ENCODE results near the gene ZDHHC8.
A peak's percentile ranks its signal among the peaks of the same experiment; 100 is the strongest.

ZDHHC8 gene

DNA sequence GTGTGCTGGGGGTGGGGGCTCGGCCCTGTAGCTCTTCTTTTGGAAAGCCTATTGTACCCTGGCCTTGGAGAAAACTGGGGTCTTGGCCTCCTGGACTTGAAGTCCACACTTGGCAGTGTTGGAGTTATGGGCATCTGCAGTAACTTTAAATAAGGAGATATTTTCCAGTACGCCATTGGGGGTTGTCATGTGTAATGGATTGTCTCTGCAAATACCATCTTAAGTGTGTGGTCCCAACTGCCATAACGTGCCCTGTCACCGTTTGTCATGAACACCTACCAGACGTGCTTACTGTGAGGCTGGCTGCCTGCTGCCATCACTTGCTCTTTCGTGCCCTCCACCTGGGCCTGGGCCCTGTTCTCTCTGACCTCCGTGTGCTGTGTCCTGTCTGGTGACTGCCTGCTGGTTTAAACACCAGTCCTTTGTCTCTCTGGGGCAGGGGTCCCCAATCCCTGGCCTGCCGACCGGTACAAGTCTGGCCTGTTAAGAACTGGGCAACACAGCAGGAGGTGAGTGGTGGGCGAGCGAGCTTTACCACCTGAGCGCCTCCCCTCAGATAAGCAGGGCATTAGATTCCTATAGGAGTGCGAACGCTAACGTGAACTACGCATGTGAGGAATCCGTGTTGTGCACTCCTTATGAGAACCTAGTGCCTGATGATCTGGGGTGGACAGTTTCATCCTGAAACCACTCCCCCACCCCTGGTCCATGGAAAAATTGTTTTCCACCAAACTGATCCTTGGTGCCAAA lies 3.6 kb upstream of the ZDHHC8 start:
- H3K9me3 ChIP-seq (ENCODE audit: control insufficient read depth, insufficient read depth, low read depth, low read length), result no peaks in the 10 kb centered on the region
- no peak overlapping the region for H3K4me3 ChIP-seq (ENCODE audit: low read depth, low read length)
- H3K4me1 ChIP-seq (ENCODE audit: control insufficient read depth, insufficient read depth, low read length), result peaks cover 5% of the 10 kb centered on the region
- H3K9ac ChIP-seq (ENCODE audit: low read length), result no peak overlapping the region
- peaks cover 54% of the 10 kb centered on the region for H3K36me3 ChIP-seq (ENCODE audit: control insufficient read depth, insufficient read depth, low read length)
- H3K27me3 ChIP-seq (ENCODE audit: control insufficient read depth, insufficient read depth, low read length), result no peaks in the 10 kb centered on the region
- no peak overlapping the region for H3K27ac ChIP-seq (ENCODE audit: low read depth, low read length)

DNA sequence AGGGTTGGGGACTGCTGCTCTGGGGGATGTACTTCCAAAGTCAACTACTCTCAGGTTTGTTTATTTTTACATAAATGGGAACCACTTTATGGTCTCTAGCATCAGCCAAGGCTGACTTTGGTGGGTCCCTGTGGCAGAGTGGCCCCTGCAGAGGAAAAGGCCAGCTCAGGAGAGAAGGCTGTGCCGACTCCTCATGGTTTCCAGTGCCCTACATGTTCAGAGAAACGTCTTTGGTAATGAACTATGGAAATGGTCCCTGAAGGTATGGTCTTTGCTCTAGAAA lies 3.0 kb upstream of the ZDHHC8 start:
- peaks cover 50% of the 10 kb centered on the region for H3K36me3 ChIP-seq (ENCODE audit: control insufficient read depth, insufficient read depth, low read length)
- no peak overlapping the region for H3K4me3 ChIP-seq (ENCODE audit: low read depth, low read length)
- H3K27ac ChIP-seq (ENCODE audit: low read depth, low read length), result no peak overlapping the region
- no peaks in the 10 kb centered on the region for H3K27me3 ChIP-seq (ENCODE audit: control insufficient read depth, insufficient read depth, low read length)
- no peaks in the 10 kb centered on the region for H3K9me3 ChIP-seq (ENCODE audit: control insufficient read depth, insufficient read depth, low read depth, low read length)
- no peak overlapping the region for H3K9ac ChIP-seq (ENCODE audit: low read length)
- H3K4me1 ChIP-seq (ENCODE audit: control insufficient read depth, insufficient read depth, low read length), result peaks cover 5% of the 10 kb centered on the region

DNA sequence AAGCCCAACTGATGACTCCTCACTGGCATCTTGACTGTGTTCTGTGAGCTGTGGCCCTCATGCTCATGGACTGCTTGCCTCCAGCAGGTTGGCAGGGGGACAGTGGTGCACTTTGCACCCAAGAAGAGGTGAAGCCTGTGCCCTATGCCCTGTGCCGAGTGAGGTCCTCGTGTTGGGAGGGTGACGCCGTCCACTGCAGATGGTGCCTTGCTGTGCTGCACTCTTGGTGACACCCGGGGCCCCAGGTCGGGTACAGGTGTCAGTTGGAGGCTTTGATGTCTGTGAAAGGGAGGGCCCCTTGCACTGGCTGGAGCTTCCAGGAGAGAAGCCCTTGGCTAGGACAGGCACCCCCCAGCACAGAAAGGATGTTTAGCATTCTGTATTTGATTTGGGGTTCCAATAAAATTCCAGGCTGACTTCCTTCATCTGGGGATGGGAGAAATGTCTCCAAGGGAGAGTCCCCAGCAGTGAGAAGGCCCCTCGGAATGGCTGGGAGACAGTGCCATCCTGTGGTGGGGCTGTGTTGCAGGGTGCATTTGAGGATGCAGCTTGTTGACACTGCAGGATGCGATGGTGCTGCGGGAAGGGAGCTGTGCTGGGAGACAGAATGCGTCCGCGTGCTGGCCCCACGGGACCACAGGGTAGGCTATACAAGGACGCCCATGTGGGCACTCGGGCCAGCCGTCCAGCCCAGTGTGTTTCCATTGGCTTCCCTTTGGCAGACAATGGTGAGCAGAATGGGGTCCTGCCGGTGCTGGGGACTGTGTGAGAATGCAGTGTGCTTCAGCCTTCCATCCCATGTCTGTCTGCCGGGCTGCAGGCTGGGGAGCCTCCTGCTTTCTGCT lies 2.5 kb upstream of the ZDHHC8 start:
- Histone ChIP-seq H3K4me3 (ENCODE audit: low read depth, low read length) (no peak overlapping the region), H3K27ac (ENCODE audit: low read depth, low read length) (no peak overlapping the region), H3K36me3 (ENCODE audit: control insufficient read depth, insufficient read depth, low read length) (peaks cover 45% of the 10 kb centered on the region), H3K9ac (ENCODE audit: low read length) (no peak overlapping the region), H3K9me3 (ENCODE audit: control insufficient read depth, insufficient read depth, low read depth, low read length) (no peaks in the 10 kb centered on the region), H3K4me1 (ENCODE audit: control insufficient read depth, insufficient read depth, low read length) (peaks cover 5% of the 10 kb centered on the region), H3K27me3 (ENCODE audit: control insufficient read depth, insufficient read depth, low read length) (no peaks in the 10 kb centered on the region)

GRCh38 chr22:20129747-20130014 lies 1.9 kb upstream of the ZDHHC8 start:
- peaks cover 5% of the 10 kb centered on the region for H3K4me1 ChIP-seq (ENCODE audit: control insufficient read depth, insufficient read depth, low read length)
- H3K9ac ChIP-seq (ENCODE audit: low read length), result no peak overlapping the region
- H3K27ac ChIP-seq (ENCODE audit: low read depth, low read length), result no peak overlapping the region
- H3K9me3 ChIP-seq (ENCODE audit: control insufficient read depth, insufficient read depth, low read depth, low read length), result no peaks in the 10 kb centered on the region
- no peaks in the 10 kb centered on the region for H3K27me3 ChIP-seq (ENCODE audit: control insufficient read depth, insufficient read depth, low read length)
- H3K4me3 ChIP-seq (ENCODE audit: low read depth, low read length), result no peak overlapping the region
- peaks cover 39% of the 10 kb centered on the region for H3K36me3 ChIP-seq (ENCODE audit: control insufficient read depth, insufficient read depth, low read length)

- H3K9me3 ChIP-seq (ENCODE audit: control insufficient read depth, insufficient read depth, low read depth, low read length), result no peaks in the 10 kb centered on the region
- H3K27me3 ChIP-seq (ENCODE audit: control insufficient read depth, insufficient read depth, low read length), result no peaks in the 10 kb centered on the region
- H3K27ac ChIP-seq (ENCODE audit: low read depth, low read length), result no peak overlapping the region
- H3K4me3 ChIP-seq (ENCODE audit: low read depth, low read length), result peak overlapping the region; percentile 78
- H3K36me3 ChIP-seq (ENCODE audit: control insufficient read depth, insufficient read depth, low read length), result peaks cover 33% of the 10 kb centered on the region
- peaks cover 5% of the 10 kb centered on the region for H3K4me1 ChIP-seq (ENCODE audit: control insufficient read depth, insufficient read depth, low read length)
- no peak overlapping the region for H3K9ac ChIP-seq (ENCODE audit: low read length)
These were observed 1.3 kb upstream of the ZDHHC8 start for GRCh38 chr22:20130319-20130718.

DNA sequence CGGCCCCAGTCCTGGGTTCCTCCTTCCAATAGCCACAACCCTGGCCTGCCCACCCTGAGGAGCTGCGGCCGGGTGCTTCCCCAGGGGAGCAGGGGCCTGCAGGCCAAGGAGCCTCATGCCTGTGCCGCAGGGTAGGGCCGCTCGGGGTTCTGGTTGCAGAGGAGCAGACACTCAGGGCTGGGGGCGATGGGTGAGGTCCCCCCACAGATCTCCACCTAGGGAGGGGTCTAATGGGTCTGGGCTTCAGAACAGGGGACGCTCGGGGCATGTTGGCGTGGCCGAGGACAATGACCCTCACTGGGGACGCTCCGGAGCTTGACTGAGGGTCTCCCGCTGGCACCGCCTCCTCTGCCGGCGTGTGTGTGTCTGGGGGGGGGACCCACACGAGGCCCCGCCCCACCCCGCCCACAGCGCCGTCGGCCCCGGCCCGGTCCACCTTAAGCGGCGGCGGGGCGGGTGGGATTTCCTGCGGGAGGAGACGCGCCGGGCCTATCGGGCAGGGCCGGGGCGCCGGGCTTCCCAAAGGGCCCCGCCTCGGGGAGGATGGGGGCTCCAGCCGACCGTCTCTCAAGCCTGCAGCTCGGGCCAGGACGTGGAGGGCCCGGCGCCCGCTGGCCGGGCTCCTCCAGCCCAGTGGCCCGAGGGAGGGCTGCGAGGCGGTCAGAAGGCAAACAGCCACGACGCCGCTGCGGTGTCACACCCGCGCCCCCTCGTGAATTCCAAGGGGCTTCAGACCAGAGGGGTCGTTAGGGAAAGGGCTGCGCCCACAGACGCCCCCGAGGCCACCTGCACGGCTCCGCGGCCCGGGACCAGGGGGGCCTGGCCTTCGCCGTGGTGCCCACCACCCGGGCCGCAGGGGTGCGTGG lies 640 bp upstream of the ZDHHC8 start:
- Histone ChIP-seq H3K9ac (ENCODE audit: low read length) (peak overlapping the region; percentile 57), H3K9me3 (ENCODE audit: control insufficient read depth, insufficient read depth, low read depth, low read length) (no peaks in the 10 kb centered on the region), H3K36me3 (ENCODE audit: control insufficient read depth, insufficient read depth, low read length) (peaks cover 26% of the 10 kb centered on the region), H3K4me1 (ENCODE audit: control insufficient read depth, insufficient read depth, low read length) (peaks cover 5% of the 10 kb centered on the region), H3K27ac (ENCODE audit: low read depth, low read length) (no peak overlapping the region), H3K4me3 (ENCODE audit: low read depth, low read length) (peak overlapping the region; percentile 78), H3K27me3 (ENCODE audit: control insufficient read depth, insufficient read depth, low read length) (no peaks in the 10 kb centered on the region)

GRCh38 chr22:20131859-20132685 lies 468 bp downstream of the ZDHHC8 start:
- Histone ChIP-seq H3K27me3 (ENCODE audit: control insufficient read depth, insufficient read depth, low read length) (no peaks in the 10 kb centered on the region), H3K4me1 (ENCODE audit: control insufficient read depth, insufficient read depth, low read length) (peaks cover 5% of the 10 kb centered on the region), H3K27ac (ENCODE audit: low read depth, low read length) (no peak overlapping the region), H3K36me3 (ENCODE audit: control insufficient read depth, insufficient read depth, low read length) (peaks cover 15% of the 10 kb centered on the region), H3K9me3 (ENCODE audit: control insufficient read depth, insufficient read depth, low read depth, low read length) (no peaks in the 10 kb centered on the region), H3K9ac (ENCODE audit: low read length) (peak overlapping the region; percentile 60), H3K4me3 (ENCODE audit: low read depth, low read length) (peak overlapping the region; percentile 78)

- Histone ChIP-seq H3K4me1 (ENCODE audit: control insufficient read depth, insufficient read depth, low read length) (peaks cover 5% of the 10 kb centered on the region), H3K27me3 (ENCODE audit: control insufficient read depth, insufficient read depth, low read length) (no peaks in the 10 kb centered on the region), H3K9me3 (ENCODE audit: control insufficient read depth, insufficient read depth, low read depth, low read length) (no peaks in the 10 kb centered on the region), H3K36me3 (ENCODE audit: control insufficient read depth, insufficient read depth, low read length) (peaks cover 8% of the 10 kb centered on the region), H3K9ac (ENCODE audit: low read length) (peak overlapping the region; percentile 60), H3K4me3 (ENCODE audit: low read depth, low read length) (peak overlapping the region; percentile 78), H3K27ac (ENCODE audit: low read depth, low read length) (no peak overlapping the region)
These were observed 1.2 kb downstream of the ZDHHC8 start for GRCh38 chr22:20132686-20133246.

DNA sequence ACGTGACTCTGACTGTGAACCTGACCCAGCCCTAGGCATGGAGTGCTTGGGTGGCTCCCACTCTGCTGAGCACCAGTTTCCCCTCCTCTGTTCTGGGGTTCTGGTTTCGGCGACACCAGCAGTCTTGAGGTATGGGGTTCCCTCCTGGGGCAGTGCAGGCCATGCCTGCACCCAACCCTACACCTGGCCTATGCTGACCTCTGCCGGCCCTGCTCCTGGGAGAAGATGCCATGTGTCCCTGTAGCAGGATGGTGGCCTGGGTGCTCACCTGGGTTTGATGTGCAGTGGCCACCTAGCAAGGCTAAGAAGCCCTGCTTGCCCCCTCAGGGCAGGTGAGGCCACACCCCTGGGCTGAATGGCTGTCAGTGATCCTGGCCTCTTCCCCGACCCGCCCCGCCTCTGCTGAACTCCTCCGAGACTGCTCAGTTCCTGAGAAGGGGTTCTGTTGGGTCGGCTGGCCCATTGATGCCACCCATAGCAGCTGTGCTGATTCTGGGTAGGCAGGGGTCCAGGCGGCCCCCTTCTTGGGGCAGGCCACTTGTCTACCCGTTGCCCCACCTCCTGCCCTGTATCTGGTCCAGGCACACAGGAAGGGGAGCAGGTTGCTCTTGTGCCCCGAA lies 2.4 kb downstream of the ZDHHC8 start:
- Histone ChIP-seq H3K27ac (ENCODE audit: low read depth, low read length) (no peak overlapping the region), H3K4me3 (ENCODE audit: low read depth, low read length) (no peak overlapping the region), H3K36me3 (ENCODE audit: control insufficient read depth, insufficient read depth, low read length) (peaks cover 1% of the 10 kb centered on the region; the same call in 1 of the 2 replicates), H3K4me1 (ENCODE audit: control insufficient read depth, insufficient read depth, low read length) (peaks cover 5% of the 10 kb centered on the region), H3K9ac (ENCODE audit: low read length) (no peak overlapping the region), H3K27me3 (ENCODE audit: control insufficient read depth, insufficient read depth, low read length) (no peaks in the 10 kb centered on the region), H3K9me3 (ENCODE audit: control insufficient read depth, insufficient read depth, low read depth, low read length) (no peaks in the 10 kb centered on the region)

GRCh38 chr22:20135265-20135664 lies 3.7 kb downstream of the ZDHHC8 start:
- peak overlapping the region; percentile 14 for H3K9ac ChIP-seq (ENCODE audit: low read length)
- H3K27ac ChIP-seq (ENCODE audit: low read depth, low read length), result no peak overlapping the region
- no peak overlapping the region for H3K4me3 ChIP-seq (ENCODE audit: low read depth, low read length)
- no peaks in the 10 kb centered on the region for H3K27me3 ChIP-seq (ENCODE audit: control insufficient read depth, insufficient read depth, low read length)
- H3K9me3 ChIP-seq (ENCODE audit: control insufficient read depth, insufficient read depth, low read depth, low read length), result no peaks in the 10 kb centered on the region
- H3K36me3 ChIP-seq (ENCODE audit: control insufficient read depth, insufficient read depth, low read length), result peaks cover 10% of the 10 kb centered on the region
- H3K4me1 ChIP-seq (ENCODE audit: control insufficient read depth, insufficient read depth, low read length), result peaks cover 5% of the 10 kb centered on the region
